Thyroid gland (tissue), 4 donors: ENCODE data around the gene DGKQ. TPM values are rescaled to one million over a fixed set of nuclear protein-coding genes. Genes with fewer than 3 reads are reported as not detected.
A peak's percentile ranks its signal among the peaks of the same experiment; 100 is the strongest.

Experiments used
- DNase-seq, 2 donors: peaks; one replicate each; pipeline ENCODE4 v3.0.0-alpha.2; 2019
- H3K27ac ChIP-seq, 3 donors: fragments of 200-600 bp; sonication (generic); 1 replicate in 2 of 3; 2 replicates in 1 of 3; pipeline ENCODE4 v1.5.1; 2016 to 2019; ENCODE audit warnings: mild to moderate bottlenecking in 1 of 3, moderate library complexity in 1 of 3
- H3K27me3 ChIP-seq: fragments of 200-600 bp; sonication (generic); one replicate; pipeline ENCODE4 v1.5.1; 2019
- H3K36me3 ChIP-seq, 2 donors: fragments of 200-600 bp; sonication (generic); one replicate each; pipeline ENCODE4 v1.5.1; 2016 to 2019
- H3K4me1 ChIP-seq, 2 donors: fragments of 200-600 bp; sonication (generic); one replicate each; pipeline ENCODE4 v1.5.1; 2017 to 2019
- H3K4me3 ChIP-seq, 3 donors: fragments of 200-600 bp; sonication (generic); replicated peaks in 1 of 3; 1 replicate in 2 of 3; 2 replicates in 1 of 3; pipeline ENCODE4 v1.5.1; 2016; ENCODE audit warnings: mild to moderate bottlenecking in 1 of 3
- H3K9me3 ChIP-seq: fragments of 200-600 bp; sonication (generic); one replicate; pipeline ENCODE4 v1.5.1; 2017
- CTCF ChIP-seq, 6 experiments: fragments of 200-600 bp in 3 of 6; fragments of 450-650 bp in 3 of 6; sonication (generic) in 3 of 6; IDR thresholded peaks; one replicate each; pipeline ENCODE4 v1.5.1; 2016 to 2019; ENCODE audit warnings: antibody characterized with exemption in 6 of 6, mild to moderate bottlenecking in 2 of 6, inconsistent platforms in 1 of 6, moderate library complexity in 1 of 6
- POLR2A ChIP-seq, 2 donors: fragments of 450-650 bp; IDR thresholded peaks; one replicate each; pipeline ENCODE4 v1.6.1; 2017; ENCODE audit warnings: antibody characterized with exemption in 2 of 2, mild to moderate bottlenecking in 2 of 2, moderate library complexity in 1 of 2
- WGBS, 2 donors: methylation state at CpG; one replicate each; pipeline ENCODE4 v1.1.5; 2017; 5-methylcytosine and 5-hydroxymethylcytosine counted together
- intact Hi-C: fragments of 100-400 bp; cut with DNase I; formaldehyde crosslinking; loops from one replicate; pipeline ENCODE4 v1.15.1; 2023
- total RNA-seq, 4 donors: library from RNA; depleted of rRNA; stranded (reverse); fragments of >200 nt; gene quantifications; one replicate each; pipeline ENCODE4 v1.2.3, GENCODE V29; 2016

The DGKQ gene
- total RNA-seq, 4 donors from 2014 or later = 10.2 to 17.0 (median 11.6) TPM

- DNase-seq = no peak
- Histone ChIP-seq H3K36me3 (no peaks in the 10 kb centered on the region), H3K4me3 (no peak overlapping the region), H3K4me1 (peaks cover 10 to 32% of the 10 kb centered on the region in 2 donors), H3K27ac (no peak overlapping the region), H3K27me3 (peaks cover 15% of the 10 kb centered on the region), H3K9me3 (no peaks in the 10 kb centered on the region)
- 36 to 45% methylated on average over 7 to 9 of the region's 12 CpGs for WGBS, 2 donors
- no peak for TF ChIP-seq CTCF (IDR thresholded peaks at IDR 0.05)
- TF ChIP-seq POLR2A (IDR thresholded peaks at IDR 0.05) = no peak
- intact Hi-C loops = no loop called here
Observed at GRCh38 chr4:998096-998691, 24.8 kb upstream of the DGKQ start.

- Histone ChIP-seq H3K4me3 (peak overlapping the region in 1 of 3 donors; percentile 26), H3K36me3 (no peaks in the 10 kb centered on the region), H3K27ac (no peak overlapping the region), H3K4me1 (peaks cover 10 to 25% of the 10 kb centered on the region in 2 donors), H3K9me3 (no peaks in the 10 kb centered on the region), H3K27me3 (peaks cover 9% of the 10 kb centered on the region)
- 11% methylated on average over 15 of the region's 68 CpGs; no CpG with 5 or more reads in 1 of the 2 donors for WGBS, 2 donors
- peak in 1 of 2 donors; percentile 34 for DNase-seq
- intact Hi-C loops = no loop called here
- no peak for TF ChIP-seq CTCF (IDR thresholded peaks at IDR 0.05)
- TF ChIP-seq POLR2A (IDR thresholded peaks at IDR 0.05) = no peak
Observed at GRCh38 chr4:997375-998071, 24.2 kb upstream of the DGKQ start.

- DNase-seq = no peak
- 18 to 28% methylated on average over 4 to 7 of the region's 25 CpGs for WGBS, 2 donors
- no peaks in the 10 kb centered on the region for H3K36me3 ChIP-seq
- no peaks in the 10 kb centered on the region for H3K9me3 ChIP-seq
- peaks cover 5% of the 10 kb centered on the region for H3K27me3 ChIP-seq
- intact Hi-C loops = no loop called here
- H3K4me1 ChIP-seq = peaks cover 4 to 20% of the 10 kb centered on the region in 2 donors
- no peak overlapping the region for H3K27ac ChIP-seq
- no peak for TF ChIP-seq CTCF (IDR thresholded peaks at IDR 0.05)
- no peak for TF ChIP-seq POLR2A (IDR thresholded peaks at IDR 0.05)
- peak overlapping the region in 1 of 3 donors; percentile 26 for H3K4me3 ChIP-seq
Observed at GRCh38 chr4:996997-997374, 23.6 kb upstream of the DGKQ start.

GRCh38 chr4:996030-996996, 22.9 kb upstream of the DGKQ start:
- TF ChIP-seq CTCF (IDR thresholded peaks at IDR 0.05) (no peak), POLR2A (IDR thresholded peaks at IDR 0.05) (no peak)
- Histone ChIP-seq H3K27me3 (no peaks in the 10 kb centered on the region), H3K36me3 (no peaks in the 10 kb centered on the region), H3K27ac (no peak overlapping the region), H3K4me3 (no peak overlapping the region), H3K9me3 (no peaks in the 10 kb centered on the region), H3K4me1 (peaks cover 4 to 17% of the 10 kb centered on the region in 2 donors)
- 69 to 77% methylated on average over 13 to 14 of the region's 15 CpGs for WGBS, 2 donors
- DNase-seq = no peak
- intact Hi-C loops = no loop called here
